NCI-H524 treated with DMSO at 0.1 percent for 48 hours (cell line): ENCODE data around the gene WDFY3.
"Not testable (repeated sequence)": the region's sequence is repeated elsewhere in the genome, so short reads cannot be mapped to it uniquely, and the experiment has no call there.

Experiments used
- DNase-seq: peaks from one replicate; lab custom pipeline; 2025; lab: John Stamatoyannopoulos, UW

Gene WDFY3

GRCh38 chr4:84708406-84709135, 257.9 kb downstream of the WDFY3 start:
- no peak for DNase-seq

- no peak for DNase-seq
These were observed 260.2 kb downstream of the WDFY3 start for GRCh38 chr4:84706286-84706685.

- no peak for DNase-seq
These were observed 267.4 kb downstream of the WDFY3 start for GRCh38 chr4:84699001-84699671.

- no peak for DNase-seq
These were observed 268.8 kb downstream of the WDFY3 start for GRCh38 chr4:84697615-84698201.

- no peak for DNase-seq
These were observed 269.3 kb downstream of the WDFY3 start for GRCh38 chr4:84697159-84697558.

GRCh38 chr4:84691800-84692199, 274.7 kb downstream of the WDFY3 start:
- DNase-seq, result no peak

- DNase-seq, result no peak
These were observed 275.3 kb downstream of the WDFY3 start for GRCh38 chr4:84691170-84691691.

GRCh38 chr4:84690481-84690880, 276.0 kb downstream of the WDFY3 start:
- DNase-seq, result no peak

- no peak for DNase-seq
These were observed 277.3 kb downstream of the WDFY3 start for GRCh38 chr4:84689197-84689596.

GRCh38 chr4:84688605-84689004, 277.9 kb downstream of the WDFY3 start:
- no peak for DNase-seq

- no peak for DNase-seq
These were observed 281.4 kb downstream of the WDFY3 start for GRCh38 chr4:84685105-84685504.

- no peak for DNase-seq
These were observed 282.1 kb downstream of the WDFY3 start for GRCh38 chr4:84684361-84684760.

GRCh38 chr4:84683064-84683850, 283.2 kb downstream of the WDFY3 start:
- DNase-seq, result no peak

- not testable (repeated sequence) for DNase-seq
These were observed 283.8 kb downstream of the WDFY3 start for GRCh38 chr4:84682661-84683060.

GRCh38 chr4:84681486-84682274, 284.8 kb downstream of the WDFY3 start:
- no peak for DNase-seq

GRCh38 chr4:84680956-84681355, 285.5 kb downstream of the WDFY3 start:
- no peak for DNase-seq

GRCh38 chr4:84678976-84679744, 287.3 kb downstream of the WDFY3 start:
- DNase-seq, result no peak

- DNase-seq, result no peak
These were observed 288.5 kb downstream of the WDFY3 start for GRCh38 chr4:84677995-84678394.

GRCh38 chr4:84677093-84677492, 289.4 kb downstream of the WDFY3 start:
- no peak for DNase-seq

- no peak for DNase-seq
These were observed 292.8 kb downstream of the WDFY3 start for GRCh38 chr4:84673475-84674240.
